VCaP (cell line): ENCODE measurements around the gene MDN1.
A peak's percentile ranks its signal among the peaks of the same experiment; 100 is the strongest.

Experiments used
- H3K27ac ChIP-seq: fragments of 450-650 bp; 2 replicates; pipeline ENCODE4 v1.5.1; 2017
- CTCF ChIP-seq: fragments of 450-650 bp; conservative IDR thresholded peaks from 2 replicates; pipeline ENCODE4 v1.5.1; 2017; ENCODE audit warnings: mild to moderate bottlenecking, moderate library complexity

Gene MDN1

GRCh38 chr6:89776583-89777233, 42.9 kb downstream of the MDN1 start:
- TF ChIP-seq CTCF: 0 out of 2 replicates have a peak, but pooled peaks have one; percentile 6
- no peak overlapping the region for H3K27ac ChIP-seq

GRCh38 chr6:89775150-89775549, 44.4 kb downstream of the MDN1 start:
- no peak overlapping the region for H3K27ac ChIP-seq
- no peak for TF ChIP-seq CTCF

GRCh38 chr6:89769572-89769971, 50.0 kb downstream of the MDN1 start:
- no peak for TF ChIP-seq CTCF
- H3K27ac ChIP-seq: no peak overlapping the region

GRCh38 chr6:89768324-89768723, 51.3 kb downstream of the MDN1 start:
- no peak for TF ChIP-seq CTCF
- no peak overlapping the region for H3K27ac ChIP-seq

- no peak for TF ChIP-seq CTCF
- H3K27ac ChIP-seq: no peak overlapping the region
Measured at GRCh38 chr6:89763550-89763949, 56.0 kb downstream of the MDN1 start.

GRCh38 chr6:89758830-89759229, 60.8 kb downstream of the MDN1 start:
- TF ChIP-seq CTCF: no peak

GRCh38 chr6:89750338-89750737, 69.3 kb downstream of the MDN1 start:
- H3K27ac ChIP-seq: no peak overlapping the region
- no peak for TF ChIP-seq CTCF

More at GRCh38 chr6:89758830-89759229, 60.8 kb downstream of the MDN1 start:
- no peak overlapping the region for H3K27ac ChIP-seq
